Kidney capillary endothelial cell (primary cell): ENCODE measurements around the gene SCN11A.
"Not testable (repeated sequence)": the region's sequence is repeated elsewhere in the genome, so short reads cannot be mapped to it uniquely, and the experiment has no call there.

ENCODE experiments used
- DNase-seq: peaks from one replicate; pipeline ENCODE4 v3.0.0-alpha.2; 2018; ENCODE audit warnings: low spot score

Gene SCN11A

GRCh38 chr3:39065197-39065596, 13.5 kb upstream of the SCN11A start:
- peak; percentile 8 for DNase-seq

GRCh38 chr3:39064646-39065045, 12.9 kb upstream of the SCN11A start:
- DNase-seq: no peak

- no peak for DNase-seq
These were observed 11.4 kb upstream of the SCN11A start for GRCh38 chr3:39063143-39063542.

- no peak for DNase-seq
These were observed 10.4 kb upstream of the SCN11A start for GRCh38 chr3:39062180-39062579.

GRCh38 chr3:39061228-39061627, 9.5 kb upstream of the SCN11A start:
- not testable (repeated sequence) for DNase-seq

- no peak for DNase-seq
These were observed 4.4 kb upstream of the SCN11A start for GRCh38 chr3:39056151-39056550.

GRCh38 chr3:39053696-39054095, 2.0 kb upstream of the SCN11A start:
- no peak for DNase-seq

GRCh38 chr3:39052583-39052982, 839 bp upstream of the SCN11A start:
- no peak for DNase-seq

- no peak for DNase-seq
These were observed 1.7 kb downstream of the SCN11A start for GRCh38 chr3:39050029-39050428.

- DNase-seq: no peak
These were observed 13.6 kb downstream of the SCN11A start for GRCh38 chr3:39038165-39038564.

GRCh38 chr3:39029556-39029955, 22.2 kb downstream of the SCN11A start:
- DNase-seq: no peak

GRCh38 chr3:39028546-39028945, 23.2 kb downstream of the SCN11A start:
- DNase-seq: no peak

- no peak for DNase-seq
These were observed 26.3 kb downstream of the SCN11A start for GRCh38 chr3:39025222-39025970.

- DNase-seq: no peak
These were observed 27.2 kb downstream of the SCN11A start for GRCh38 chr3:39024497-39024896.

GRCh38 chr3:39022286-39022630, 29.5 kb downstream of the SCN11A start:
- DNase-seq: no peak

GRCh38 chr3:39021465-39022285, 30.1 kb downstream of the SCN11A start:
- no peak for DNase-seq

GRCh38 chr3:39021029-39021428, 30.7 kb downstream of the SCN11A start:
- DNase-seq: no peak

GRCh38 chr3:39019299-39019698, 32.4 kb downstream of the SCN11A start:
- no peak for DNase-seq

- no peak for DNase-seq
These were observed 36.3 kb downstream of the SCN11A start for GRCh38 chr3:39015418-39015817.

GRCh38 chr3:39013921-39014509, 37.7 kb downstream of the SCN11A start:
- DNase-seq: no peak

GRCh38 chr3:39013289-39013688, 38.5 kb downstream of the SCN11A start:
- DNase-seq: no peak

- no peak for DNase-seq
These were observed 40.5 kb downstream of the SCN11A start for GRCh38 chr3:39011191-39011736.

- no peak for DNase-seq
These were observed 46.4 kb downstream of the SCN11A start for GRCh38 chr3:39005295-39005694.
